HepG2 (cell line): ENCODE measurements around the gene TRIM62. TPM values are rescaled to one million over a fixed set of nuclear protein-coding genes. Genes with fewer than 3 reads are reported as not detected.

Experiments
- ATAC-seq: fragments of 200-7000 bp; cut with Tn5 transposase; 3 replicates; pipeline ENCODE4 v1.9.1; 2020; ENCODE audit warnings: mild to moderate bottlenecking, moderate library complexity
- BruUV-seq: library from RNA; stranded (reverse); fragments of 400-500 nt; replicated peaks from 2 replicates; lab custom pipeline; 2021; lab: Mats Ljungman, UMichigan
- CTCF ChIA-PET: fragments of 300-600 bp; formaldehyde crosslinking; extraction: SDS; loops from one replicate; lab custom pipeline; 2021; ENCODE audit warnings: low total read pairs, inconsistent platforms, low intra/inter-chr PET ratio; lab: Yijun Ruan, JAX
- POLR2A ChIA-PET: fragments of 350-600 bp; sonication (Branson Sonifier 250); formaldehyde crosslinking; loops from one replicate; lab custom pipeline; 2020; ENCODE audit warnings: antibody characterized with exemption, inconsistent platforms; lab: Yijun Ruan, JAX
- DNase-seq: peaks from one replicate; pipeline ENCODE4 v3.0.0-alpha.2; 2015; ENCODE audit warnings: low spot score
- FAIRE-seq: peaks from 3 replicates; lab custom pipeline; 2011; peaks lifted over from hg19 to GRCh38; lab: Jason Lieb, UNC
- H2AFZ ChIP-seq: one replicate; pipeline ENCODE4 v1.6.1; 2011; ENCODE audit warnings: low read length, inconsistent platforms
- H3K27ac ChIP-seq: fragments of 300-600 bp; 3 replicates; pipeline ENCODE4 v1.8.0; 2011; ENCODE audit warnings: mixed run types, mild to moderate bottlenecking, mixed read lengths, low read length, inconsistent platforms; ENCODE audit not compliant: insufficient read depth; ENCODE audit errors: extremely low read length
- H3K27me3 ChIP-seq, 2 experiments: fragments of 200-600 bp in 1 of 2; 2 replicates in 1 of 2; 3 replicates in 1 of 2; pipeline versions ENCODE4 v1.6.0 to v1.8.0; 2011; ENCODE audit warnings: low read length in 2 of 2, mild to moderate bottlenecking in 2 of 2, moderate library complexity in 2 of 2, inconsistent platforms in 1 of 2; ENCODE audit not compliant: insufficient read depth in 2 of 2, control insufficient read depth in 1 of 2
- H3K36me3 ChIP-seq, 2 experiments: fragments of 200-600 bp in 1 of 2; replicated peaks in 1 of 2; 2 replicates in 1 of 2; 3 replicates in 1 of 2; pipeline versions ENCODE4 v1.5.1 to v1.8.0; 2011; ENCODE audit warnings: low read length in 2 of 2, inconsistent platforms in 1 of 2; ENCODE audit not compliant: insufficient read depth in 2 of 2, control insufficient read depth in 1 of 2
- H3K4me1 ChIP-seq: 2 replicates; pipeline ENCODE4 v1.5.1; 2012; ENCODE audit warnings: low read length, inconsistent platforms; ENCODE audit not compliant: insufficient read depth
- H3K4me2 ChIP-seq: 2 replicates; pipeline ENCODE4 v1.6.0; 2011; ENCODE audit warnings: low read depth, low read length, inconsistent platforms
- H3K4me3 ChIP-seq, 3 experiments: fragments of 200-600 bp in 1 of 3; sonication (generic), shearing (Covaris generic) in 1 of 3; replicated peaks in 1 of 3; 2 replicates each; pipeline ENCODE4 v1.5.1; 2011 to 2016; ENCODE audit warnings: low read length in 3 of 3, inconsistent platforms in 2 of 3, low read depth in 2 of 3, mild to moderate bottlenecking in 2 of 3, control low read depth in 1 of 3, mixed read lengths in 1 of 3; ENCODE audit not compliant: insufficient read depth in 1 of 3
- H3K79me2 ChIP-seq: one replicate; pipeline ENCODE4 v1.6.1; 2011; ENCODE audit warnings: low read length, inconsistent platforms; ENCODE audit not compliant: insufficient read depth
- H3K9ac ChIP-seq: 2 replicates; pipeline ENCODE4 v1.6.0; 2011; ENCODE audit warnings: mild to moderate bottlenecking, low read depth, low read length, inconsistent platforms; ENCODE audit not compliant: insufficient read depth
- H3K9me3 ChIP-seq: 2 replicates; pipeline ENCODE4 v1.5.1; 2012; ENCODE audit warnings: mild to moderate bottlenecking, low read length
- H4K20me1 ChIP-seq: 2 replicates; pipeline ENCODE4 v1.6.0; 2011; ENCODE audit warnings: inconsistent platforms, mild to moderate bottlenecking, low read length, moderate library complexity; ENCODE audit not compliant: insufficient read depth
- ELF1 ChIP-seq: sonication (generic); formaldehyde crosslinking; IDR thresholded peaks from 2 replicates; pipeline ENCODE4 v1.4.0; 2020; ENCODE audit warnings: missing genetic modification reagents
- ISL2 ChIP-seq: sonication (generic); formaldehyde crosslinking; IDR thresholded peaks from 2 replicates; pipeline ENCODE4 v1.5.0; 2020; ENCODE audit warnings: missing genetic modification reagents
- NR3C1 ChIP-seq: sonication (generic); formaldehyde crosslinking; IDR thresholded peaks from 2 replicates; pipeline ENCODE4 v1.4.0; 2020; ENCODE audit warnings: missing genetic modification reagents
- PITX1 ChIP-seq: sonication (generic); formaldehyde crosslinking; IDR thresholded peaks from 2 replicates; pipeline ENCODE4 v1.5.1; 2020; ENCODE audit warnings: mild to moderate bottlenecking, missing genetic modification reagents
- POLR2G ChIP-seq: fragments of 200-400 bp; formaldehyde crosslinking; IDR thresholded peaks from 2 replicates; pipeline ENCODE4 v1.6.1; 2018; ENCODE audit warnings: mild to moderate bottlenecking, low read depth, low read length, moderate library complexity
- RBFOX2 ChIP-seq: fragments of 200-400 bp; formaldehyde crosslinking; IDR thresholded peaks from 2 replicates; pipeline ENCODE4 v1.6.1; 2017; ENCODE audit warnings: low read depth, mild to moderate bottlenecking, low read length
- SP140L ChIP-seq: sonication (generic); formaldehyde crosslinking; IDR thresholded peaks from 2 replicates; pipeline ENCODE4 v1.4.0; 2020; ENCODE audit warnings: missing genetic modification reagents, borderline replicate concordance
- ZNF383 ChIP-seq: sonication (generic); formaldehyde crosslinking; IDR thresholded peaks from 2 replicates; pipeline ENCODE4 v1.4.0; 2020; ENCODE audit warnings: missing genetic modification reagents, mild to moderate bottlenecking, borderline replicate concordance
- WGBS: methylation state at CpG from one replicate; pipeline ENCODE4 v1.1.6; 2017; ENCODE audit warnings: low lambda C conversion rate; 5-methylcytosine and 5-hydroxymethylcytosine counted together
- in situ Hi-C: cut with HindIII; loops from 2 replicates; pipeline ENCODE4 v1.10.0; 2017; ENCODE audit warnings: low pct_unique_long_range_greater_than_20kb; ENCODE audit not compliant: extremely low pct_ligation_motif_present
- intact Hi-C: fragments of 100-400 bp; cut with micrococcal nuclease; formaldehyde crosslinking; loops from one replicate; pipeline ENCODE4 v1.10.0; 2022; ENCODE audit not compliant: unreplicated experiment
- polyA plus RNA-seq, 8 experiments: library from polyadenylated mRNA; depleted of rRNA in 3 of 8; stranded (reverse) in 7 of 8; unstranded in 1 of 8; fragments of >200 nt; fragmentation: Illumina TruSeq in 4 of 8; extraction: Trizol in 4 of 8; gene quantifications; 2 replicates each; pipeline versions ENCODE4 v1.2.1 to v1.2.3, GENCODE V29; 2011 to 2016; ENCODE audit warnings: low read depth in 4 of 8, missing spikeins in 1 of 8, mixed read lengths in 1 of 8; ENCODE audit not compliant: insufficient read depth in 1 of 8
- total RNA-seq, 5 experiments: library from RNA; depleted of rRNA; stranded (reverse); fragments of >200 nt; fragmentation: Illumina TruSeq; extraction: Trizol; gene quantifications; 2 replicates each; pipeline ENCODE4 v1.2.3, GENCODE V29; 2016; ENCODE audit warnings: low read depth in 1 of 5

TRIM62 gene
- total and polyA plus RNA-seq, 2 of the 13 experiments (the other 11 are each of a cell fraction or from before 2014, with no cell fraction given), result 0.53 to 0.57 TPM

- no peak for FAIRE-seq
These were observed 2.9 kb downstream of the TRIM62 start for GRCh38 chr1:33178836-33179439.

GRCh38 chr1:33177996-33178540 is 3.8 kb downstream of the TRIM62 start:
- ChIA-PET CTCF (no interaction called here), POLR2A (no interaction called here)
- no peak for ATAC-seq
- Histone ChIP-seq H2AFZ (no peak overlapping the region), H3K9ac (no peak overlapping the region), H3K9me3 (no peaks in the 10 kb centered on the region), H3K4me2 (no peak overlapping the region), H4K20me1 (no peaks in the 10 kb centered on the region), H3K36me3 (0 out of 5 replicates have a peak, but pooled peaks cover 0 to 1% of the 10 kb centered on the region in 2 experiments), H3K4me3 (no peak overlapping the region), H3K4me1 (peaks cover 23% of the 10 kb centered on the region), H3K27ac (no peak overlapping the region), H3K79me2 (no peaks in the 10 kb centered on the region), H3K27me3 (no peaks in the 10 kb centered on the region; a peak in 1 of 5 replicates)
- no peak for FAIRE-seq
- BruUV-seq, result no TSS peak
- in situ Hi-C loops, result loop anchor here (10.0 kb wide), 1 partner anchor 63 kb away; no protein-coding TSS in a partner anchor
- DNase-seq, result no peak
- 89% methylated on average over 2 of the region's 3 CpGs for WGBS
- intact Hi-C loops, result no loop called here
- TF ChIP-seq POLR2G (no peak), RBFOX2 (no peak)

More at GRCh38 chr1:33178836-33179439, 2.9 kb downstream of the TRIM62 start:
- Histone ChIP-seq H3K9ac (no peak overlapping the region), H3K79me2 (no peaks in the 10 kb centered on the region), H3K27ac (no peak overlapping the region), H3K4me1 (peaks cover 23% of the 10 kb centered on the region), H3K9me3 (no peaks in the 10 kb centered on the region), H3K4me2 (no peak overlapping the region), H2AFZ (no peak overlapping the region), H3K36me3 (0 out of 5 replicates have a peak, but pooled peaks cover 0 to 1% of the 10 kb centered on the region in 2 experiments), H3K4me3 (no peak overlapping the region), H4K20me1 (no peaks in the 10 kb centered on the region), H3K27me3 (peaks cover 0 to 5% of the 10 kb centered on the region in 2 experiments; a peak in 1 of 5 replicates)
- in situ Hi-C loops (loop anchor here (10.0 kb wide), 1 partner anchor 64 kb away; no protein-coding TSS in a partner anchor), intact Hi-C loops (no loop called here)
- ChIA-PET POLR2A (no interaction called here), CTCF (no interaction called here)
- no TSS peak for BruUV-seq
- TF ChIP-seq ELF1 (CRISPR knock-in tag), result no peak
- no peak for TF ChIP-seq ZNF383 (CRISPR knock-in tag)
- TF ChIP-seq ISL2 (CRISPR knock-in tag), result no peak
- no peak for TF ChIP-seq SP140L
- TF ChIP-seq PITX1 (CRISPR knock-in tag), result no peak
- TF ChIP-seq NR3C1 (CRISPR knock-in tag), result no peak
- no peak for ATAC-seq
- no peak for DNase-seq
- WGBS, result 93% methylated on average over 4 of the region's 4 CpGs
